ENCODE measurements around the gene PAGE2B. TPM values are rescaled to one million over a fixed set of nuclear protein-coding genes. Genes with fewer than 3 reads are reported as not detected.

The PAGE2B gene
- total and polyA plus RNA-seq, 10 of the 15 experiments (the other 5 are each of a cell fraction or from before 2014, with no cell fraction given), result 0.22 to 0.65 (median 0.32) TPM; not detected in 7

- TF ChIP-seq SMC3 (IDR thresholded peaks at IDR 0.05; ENCODE audit: borderline replicate concordance, low read length) (no peak), ETV6 (conservative IDR thresholded peaks at IDR 0.05 in 1 of 2, IDR thresholded peaks at IDR 0.05 in 1 of 2; ENCODE audit: borderline replicate concordance in 1 of 2, low read depth in 1 of 2) (no peak), STAT1 (conservative IDR thresholded peaks at IDR 0.05) (no peak), JUND (IDR thresholded peaks at IDR 0.05; ENCODE audit: low read depth, low read length) (no peak), ELK1 (IDR thresholded peaks at IDR 0.05; ENCODE audit: low read depth, low read length) (no peak), ZBTB11 (CRISPR knock-in tag; IDR thresholded peaks at IDR 0.05) (no peak)
These were observed 48.7 kb upstream of the PAGE2B start (continued) for GRCh38 chrX:55026143-55026542.

- no peak overlapping the region for H3K27ac ChIP-seq (ENCODE audit: control insufficient read depth, insufficient read depth)
- no peak overlapping the region for H2AFZ ChIP-seq (ENCODE audit: control insufficient read depth, low read depth, low read length)
- intact Hi-C loops (cut with micrococcal nuclease; ENCODE audit: unreplicated experiment), result no loop called here
- in situ Hi-C loops (cut with MboI), result no loop called here
- no peaks in the 10 kb centered on the region for H3K4me1 ChIP-seq (ENCODE audit: control insufficient read depth, insufficient read depth, low read length)
- no peak for ATAC-seq
- H3K9me3 ChIP-seq (replicated peaks; ENCODE audit: control insufficient read depth, insufficient read depth, low read length), result no peaks in the 10 kb centered on the region
- ChIA-PET POLR2A (no interaction called here), RAD21 (ENCODE audit: unreplicated experiment) (no interaction called here), SMC1A (ENCODE audit: uncharacterized antibody, unreplicated experiment) (no interaction called here), CTCF (no interaction called here)
- no peak overlapping the region for H3K4me3 ChIP-seq
- H3K36me3 ChIP-seq (ENCODE audit: control insufficient read depth in 2 of 2, insufficient read depth in 2 of 2, low read length in 1 of 2), result no peaks in the 10 kb centered on the region
- no peaks in the 10 kb centered on the region for H3K27me3 ChIP-seq (replicated peaks in 1 of 2; ENCODE audit: control insufficient read depth in 2 of 2, insufficient read depth in 2 of 2, low read length in 1 of 2)
- H3K9ac ChIP-seq (ENCODE audit: control insufficient read depth, insufficient read depth, low read length), result no peak overlapping the region
- no peak for DNase-seq (ENCODE audit: low read depth, low spot score)
- no peaks in the 10 kb centered on the region for H3K79me2 ChIP-seq (ENCODE audit: control insufficient read depth, insufficient read depth, low read length)
- 18% methylated on average over 2 of the region's 2 CpGs for WGBS (ENCODE audit: insufficient coverage, insufficient replicate concordance, low lambda C conversion rate, missing lambda C conversion rate)
- H4K20me1 ChIP-seq (ENCODE audit: control insufficient read depth, insufficient read depth), result no peaks in the 10 kb centered on the region
- H3K4me2 ChIP-seq (ENCODE audit: control insufficient read depth, insufficient read depth), result no peak overlapping the region
- BruUV-seq (replicated peaks), result no TSS peak
- no peak for FAIRE-seq
- TF ChIP-seq ZNF622 (IDR thresholded peaks at IDR 0.05) (no peak), IRF3 (IDR thresholded peaks at IDR 0.05) (no peak), DPF2 (IDR thresholded peaks at IDR 0.05) (no peak), EZH2 (IDR thresholded peaks at IDR 0.05; ENCODE audit: borderline replicate concordance, control insufficient read depth, low read depth, low read length) (no peak), MTA3 (IDR thresholded peaks at IDR 0.05; ENCODE audit: borderline replicate concordance, low read length) (no peak), USF2 (IDR thresholded peaks at IDR 0.05; ENCODE audit: borderline replicate concordance, low read depth, low read length) (no peak), TARDBP (IDR thresholded peaks at IDR 0.05; ENCODE audit: borderline replicate concordance) (no peak)
These were observed 48.0 kb upstream of the PAGE2B start for GRCh38 chrX:55026840-55027239.

Measured in GM12878 (cell line).